Heart left ventricle (tissue), 13 donors: Measurements from ENCODE around the gene PET117.

Source experiments
- CTCF ChIP-seq, 12 donors: fragments of 200-600 bp; sonication (generic) in 4 of 12; IDR thresholded peaks; one replicate each; pipeline versions ENCODE4 v1.5.0 to v1.8.0; 2018 to 2022; ENCODE audit warnings: antibody characterized with exemption in 12 of 12, mild to moderate bottlenecking in 5 of 12
- POLR2A ChIP-seq, 2 donors: fragments of 450-650 bp; IDR thresholded peaks; one replicate each; pipeline ENCODE4 v1.6.1; 2017; ENCODE audit warnings: antibody characterized with exemption in 2 of 2, mild to moderate bottlenecking in 2 of 2, moderate library complexity in 2 of 2
- donor health status: ischemic (EF 13 %, LVEDD 7.1; RV severe dilation, severe dysfunction).
- donor health status: DM: no; HTN: yes; CAD: no.
- donor health status: DM: no; HTN: no; CAD: no.
- donor health status: ischemic (EF 25% LVEDD 6.9; RV normal size, moderate dysfunction).
- donor health status: ischemic (EF 25% LVEDD 5.7; RV mildly dilated, moderate dysfunction).
- donor health status: ischemic (EF 35%, LVEDD 5.7; RV mildly dilated, moderate dysfunction).
- donor health status: nonischemic (EF 11% LVEDD 7.7; RV severe dilation, severe dysfunction).
- donor health status: DM: yes; HTN: yes; CAD: no.
- donor health status: PGD.
- donor health status: ischemic (EF 29% LVEDD 5.4; RV normal size, mild dysfunction).
- donor health status: nonischemic (EF 23%, LVEDD 6.1; RV moderate dilation, normal function).

DNA sequence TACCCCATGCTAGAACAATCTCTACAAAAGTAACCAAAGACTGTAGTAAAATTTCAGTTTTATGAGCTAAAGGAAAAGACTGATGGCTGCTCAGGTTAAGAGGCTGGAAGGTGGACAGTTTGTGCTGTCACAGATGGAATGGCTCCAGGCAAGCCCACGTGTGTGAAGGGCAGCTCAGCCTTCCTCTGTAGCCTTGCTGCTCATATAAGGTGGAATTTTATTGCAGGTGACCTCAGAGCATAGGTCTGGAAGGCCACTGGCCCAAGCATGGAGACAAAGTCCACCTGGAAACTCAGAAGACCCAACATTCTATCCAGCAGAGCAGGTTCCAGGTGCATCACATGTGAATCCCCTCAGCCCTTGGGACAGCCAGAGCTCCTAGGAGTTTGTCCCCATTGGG is 53.6 kb downstream of the PET117 start:
- TF ChIP-seq CTCF (IDR thresholded peaks at IDR 0.05) (no peak), POLR2A (IDR thresholded peaks at IDR 0.05) (no peak)
